Measurements from ENCODE around the gene MEIOB.

Gene MEIOB

DNA sequence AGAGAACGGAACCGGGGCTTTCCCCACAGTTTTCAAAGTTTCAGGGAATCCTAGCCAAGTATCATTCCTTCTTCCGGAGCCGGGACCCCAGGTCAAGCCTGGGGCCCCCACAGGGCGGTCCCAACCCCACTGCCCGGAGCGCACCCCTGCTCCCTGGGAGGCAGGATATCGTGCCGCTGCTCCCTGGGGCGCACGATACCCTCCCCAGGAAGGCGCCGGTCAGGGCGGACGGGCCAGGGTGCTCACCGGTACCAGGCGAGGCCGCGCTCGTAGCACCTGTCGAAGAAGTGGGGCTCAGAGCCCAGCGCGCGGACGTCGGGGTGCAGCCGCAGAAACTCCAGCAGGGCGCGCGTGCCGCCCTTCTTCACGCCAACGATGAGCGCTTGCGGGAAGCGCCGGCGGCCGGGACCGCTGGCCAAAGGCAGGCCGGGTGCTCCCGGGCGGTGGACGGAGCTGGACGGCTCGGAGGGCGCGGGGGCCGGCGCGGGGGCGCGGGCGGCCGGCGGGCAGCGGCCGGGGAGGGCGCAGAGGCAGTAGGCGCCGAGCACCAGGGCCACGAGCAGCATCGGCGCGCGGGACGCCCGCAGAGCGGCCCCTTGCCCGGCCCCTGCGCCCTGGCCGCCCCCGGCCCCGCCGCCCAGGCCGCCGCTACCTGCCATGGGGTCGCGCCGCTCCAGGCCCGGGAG is 45.8 kb upstream of the MEIOB start:
- TF ChIP-seq ZBTB7A (IDR thresholded peaks at IDR 0.05; ENCODE audit: low read depth) (no peak), TAF1 (IDR thresholded peaks at IDR 0.05; ENCODE audit: low read depth) (no peak), FOXM1 (IDR thresholded peaks at IDR 0.05; ENCODE audit: borderline replicate concordance, low read depth) (no peak), TCF12 (IDR thresholded peaks at IDR 0.05; ENCODE audit: low read depth) (no peak), YY1 (IDR thresholded peaks at IDR 0.05; ENCODE audit: low read depth) (no peak), TEAD4 (IDR thresholded peaks at IDR 0.05) (no peak), EGR1 (IDR thresholded peaks at IDR 0.05) (no peak)
- TF ChIP-seq, protein P1, sequence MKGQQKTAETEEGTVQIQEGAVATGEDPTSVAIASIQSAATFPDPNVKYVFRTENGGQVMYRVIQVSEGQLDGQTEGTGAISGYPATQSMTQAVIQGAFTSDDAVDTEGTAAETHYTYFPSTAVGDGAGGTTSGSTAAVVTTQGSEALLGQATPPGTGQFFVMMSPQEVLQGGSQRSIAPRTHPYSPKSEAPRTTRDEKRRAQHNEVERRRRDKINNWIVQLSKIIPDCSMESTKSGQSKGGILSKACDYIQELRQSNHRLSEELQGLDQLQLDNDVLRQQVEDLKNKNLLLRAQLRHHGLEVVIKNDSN (IDR thresholded peaks at IDR 0.05): no peak

DNA sequence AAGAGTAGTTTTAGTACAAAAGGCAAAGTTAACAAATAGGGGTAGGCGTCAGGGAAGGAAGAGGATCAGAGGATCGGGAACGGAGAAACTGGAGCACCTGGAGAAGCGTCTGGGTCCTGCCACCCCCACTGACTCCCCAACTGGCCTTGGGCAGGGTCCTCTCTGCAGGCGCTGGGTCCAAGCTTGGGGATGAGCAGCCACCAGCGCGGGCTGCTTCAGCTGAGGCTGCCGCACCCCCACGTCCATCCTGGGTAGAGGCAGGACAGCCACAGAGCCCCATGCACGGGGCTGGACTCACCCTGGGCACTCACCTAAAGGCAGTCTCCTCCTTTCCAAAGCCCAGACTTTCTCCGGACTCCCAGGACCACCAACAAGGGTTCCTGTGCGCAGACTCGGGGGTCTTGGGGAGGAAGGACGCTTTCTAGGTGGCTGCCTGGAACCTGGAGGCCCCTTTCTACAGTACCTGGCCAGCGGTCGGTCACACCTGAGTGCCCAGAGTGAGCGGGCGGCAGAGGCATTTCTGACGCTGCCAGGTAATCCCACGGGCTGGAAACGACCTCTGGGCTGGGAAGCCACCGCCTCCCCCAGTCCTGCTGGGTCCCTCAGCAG is 45.2 kb upstream of the MEIOB start:
- peak; percentile 64; the same call in 1 of the 2 replicates for TF ChIP-seq ZBTB7A (IDR thresholded peaks at IDR 0.05; ENCODE audit: low read depth)
- TF ChIP-seq, protein P2, sequence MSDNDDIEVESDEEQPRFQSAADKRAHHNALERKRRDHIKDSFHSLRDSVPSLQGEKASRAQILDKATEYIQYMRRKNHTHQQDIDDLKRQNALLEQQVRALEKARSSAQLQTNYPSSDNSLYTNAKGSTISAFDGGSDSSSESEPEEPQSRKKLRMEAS (IDR thresholded peaks at IDR 0.05): no peak

DNA sequence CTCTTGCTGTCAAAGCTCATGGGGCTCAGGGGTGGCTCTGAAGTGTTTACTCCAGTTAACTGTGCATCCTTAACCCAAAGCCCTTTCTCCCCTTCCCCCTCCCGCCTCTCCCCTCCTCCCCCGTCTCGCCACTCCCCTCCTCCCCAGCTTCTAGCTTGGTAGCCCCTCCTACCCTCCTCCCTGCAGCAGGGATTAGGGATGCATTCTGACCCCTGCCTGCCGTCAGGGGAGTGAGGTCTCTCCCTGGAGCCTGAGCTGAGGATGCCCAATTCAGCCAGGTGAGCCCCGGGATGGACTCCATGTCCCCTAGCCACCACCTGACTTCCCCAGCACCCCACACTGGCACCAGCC is 44.7 kb upstream of the MEIOB start:
- TF ChIP-seq, protein P1 (IDR thresholded peaks at IDR 0.05): no peak
- TF ChIP-seq CEBPB (IDR thresholded peaks at IDR 0.05) (no peak), TCF12 (IDR thresholded peaks at IDR 0.05; ENCODE audit: low read depth) (no peak), YY1 (IDR thresholded peaks at IDR 0.05; ENCODE audit: low read depth) (no peak), NFIC (IDR thresholded peaks at IDR 0.05) (no peak), ZBTB7A (IDR thresholded peaks at IDR 0.05; ENCODE audit: low read depth) (no peak), CREB1 (IDR thresholded peaks at IDR 0.05; ENCODE audit: low read depth) (no peak), TEAD4 (IDR thresholded peaks at IDR 0.05) (no peak), EGR1 (IDR thresholded peaks at IDR 0.05) (no peak), EP300 (IDR thresholded peaks at IDR 0.05; ENCODE audit: borderline replicate concordance) (no peak), TAF1 (IDR thresholded peaks at IDR 0.05; ENCODE audit: low read depth) (no peak), FOXM1 (IDR thresholded peaks at IDR 0.05; ENCODE audit: borderline replicate concordance, low read depth) (no peak), RAD21 (IDR thresholded peaks at IDR 0.05; ENCODE audit: low read depth) (no peak)
- TF ChIP-seq, protein P2 (IDR thresholded peaks at IDR 0.05): no peak
- TF ChIP-seq, protein P3, sequence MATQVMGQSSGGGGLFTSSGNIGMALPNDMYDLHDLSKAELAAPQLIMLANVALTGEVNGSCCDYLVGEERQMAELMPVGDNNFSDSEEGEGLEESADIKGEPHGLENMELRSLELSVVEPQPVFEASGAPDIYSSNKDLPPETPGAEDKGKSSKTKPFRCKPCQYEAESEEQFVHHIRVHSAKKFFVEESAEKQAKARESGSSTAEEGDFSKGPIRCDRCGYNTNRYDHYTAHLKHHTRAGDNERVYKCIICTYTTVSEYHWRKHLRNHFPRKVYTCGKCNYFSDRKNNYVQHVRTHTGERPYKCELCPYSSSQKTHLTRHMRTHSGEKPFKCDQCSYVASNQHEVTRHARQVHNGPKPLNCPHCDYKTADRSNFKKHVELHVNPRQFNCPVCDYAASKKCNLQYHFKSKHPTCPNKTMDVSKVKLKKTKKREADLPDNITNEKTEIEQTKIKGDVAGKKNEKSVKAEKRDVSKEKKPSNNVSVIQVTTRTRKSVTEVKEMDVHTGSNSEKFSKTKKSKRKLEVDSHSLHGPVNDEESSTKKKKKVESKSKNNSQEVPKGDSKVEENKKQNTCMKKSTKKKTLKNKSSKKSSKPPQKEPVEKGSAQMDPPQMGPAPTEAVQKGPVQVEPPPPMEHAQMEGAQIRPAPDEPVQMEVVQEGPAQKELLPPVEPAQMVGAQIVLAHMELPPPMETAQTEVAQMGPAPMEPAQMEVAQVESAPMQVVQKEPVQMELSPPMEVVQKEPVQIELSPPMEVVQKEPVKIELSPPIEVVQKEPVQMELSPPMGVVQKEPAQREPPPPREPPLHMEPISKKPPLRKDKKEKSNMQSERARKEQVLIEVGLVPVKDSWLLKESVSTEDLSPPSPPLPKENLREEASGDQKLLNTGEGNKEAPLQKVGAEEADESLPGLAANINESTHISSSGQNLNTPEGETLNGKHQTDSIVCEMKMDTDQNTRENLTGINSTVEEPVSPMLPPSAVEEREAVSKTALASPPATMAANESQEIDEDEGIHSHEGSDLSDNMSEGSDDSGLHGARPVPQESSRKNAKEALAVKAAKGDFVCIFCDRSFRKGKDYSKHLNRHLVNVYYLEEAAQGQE (IDR thresholded peaks at IDR 0.05; ENCODE audit: low read depth): no peak

DNA sequence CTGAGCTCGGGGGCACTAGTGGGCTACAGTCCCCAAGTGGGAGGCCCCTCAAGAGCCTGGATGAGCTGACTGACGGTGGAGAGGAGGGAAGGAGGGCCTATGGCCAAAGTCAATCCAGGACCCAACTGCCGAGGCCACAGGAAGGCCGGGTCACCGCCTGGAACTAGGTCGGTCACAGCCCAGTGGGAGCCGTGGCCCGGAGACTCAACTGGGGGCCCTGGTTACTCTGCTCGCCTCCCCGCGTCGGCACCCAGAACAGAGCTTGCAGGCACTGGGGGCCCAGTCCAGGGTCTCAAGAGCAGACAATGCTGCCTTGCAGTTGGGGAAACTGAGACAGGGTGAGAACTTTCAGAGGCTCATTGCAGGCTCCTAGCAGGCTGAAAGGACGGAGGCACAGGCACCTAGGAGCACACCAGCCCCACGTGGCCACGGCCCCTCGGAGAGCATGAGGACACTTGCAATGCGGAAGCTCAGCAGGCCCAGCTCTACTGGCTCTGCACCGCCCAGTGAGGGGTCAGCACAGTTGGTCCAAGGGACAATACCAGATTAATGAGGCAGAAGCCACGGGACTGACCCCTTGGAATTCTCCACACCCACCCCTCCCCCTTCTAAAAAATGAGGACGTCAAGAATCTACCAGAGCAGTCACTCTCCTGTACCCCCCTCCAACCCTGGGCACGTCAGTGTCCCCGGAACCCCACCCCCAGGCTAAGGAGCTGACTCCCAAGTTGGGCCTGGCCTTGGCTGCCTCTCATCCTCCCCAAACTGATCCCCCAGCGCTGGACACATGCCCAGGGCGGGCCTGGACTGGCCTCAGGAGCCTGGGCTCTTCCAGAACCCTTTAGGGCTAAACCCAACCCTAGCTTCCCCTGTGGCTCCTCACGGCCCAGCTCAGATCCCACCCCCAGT is 44.0 kb upstream of the MEIOB start:
- TF ChIP-seq TCF12 (IDR thresholded peaks at IDR 0.05; ENCODE audit: low read depth) (no peak), FOXM1 (IDR thresholded peaks at IDR 0.05; ENCODE audit: borderline replicate concordance, low read depth) (no peak), EP300 (IDR thresholded peaks at IDR 0.05; ENCODE audit: borderline replicate concordance) (no peak)

DNA sequence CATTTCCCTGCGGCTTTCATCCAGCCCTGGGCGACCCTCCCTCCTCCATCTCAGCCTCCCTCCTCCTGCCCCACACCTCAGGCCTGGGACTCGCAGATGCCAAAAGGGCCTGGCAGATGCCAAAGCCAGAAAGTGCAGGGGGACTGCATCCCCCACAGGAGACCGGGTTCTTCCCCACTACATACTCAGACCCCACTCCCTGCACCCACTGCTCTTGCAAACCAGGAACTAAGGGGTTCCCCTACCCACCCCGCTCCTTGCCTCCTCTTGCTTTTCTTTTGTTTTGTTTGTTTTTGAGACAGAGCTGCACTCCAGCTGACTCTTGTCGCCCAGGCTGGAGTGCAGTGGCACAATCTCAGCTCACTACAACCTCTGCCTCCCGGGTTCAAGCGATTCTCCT is 43.0 kb upstream of the MEIOB start:
- TF ChIP-seq ZBTB7A (IDR thresholded peaks at IDR 0.05; ENCODE audit: low read depth) (no peak), NFIC (IDR thresholded peaks at IDR 0.05) (no peak), YY1 (IDR thresholded peaks at IDR 0.05; ENCODE audit: low read depth) (no peak), RAD21 (IDR thresholded peaks at IDR 0.05; ENCODE audit: low read depth) (no peak), CREB1 (IDR thresholded peaks at IDR 0.05; ENCODE audit: low read depth) (no peak), EGR1 (IDR thresholded peaks at IDR 0.05) (no peak), EP300 (IDR thresholded peaks at IDR 0.05; ENCODE audit: borderline replicate concordance) (no peak), TCF12 (IDR thresholded peaks at IDR 0.05; ENCODE audit: low read depth) (no peak), CEBPB (IDR thresholded peaks at IDR 0.05) (no peak), TAF1 (IDR thresholded peaks at IDR 0.05; ENCODE audit: low read depth) (no peak), FOXM1 (IDR thresholded peaks at IDR 0.05; ENCODE audit: borderline replicate concordance, low read depth) (no peak), TEAD4 (IDR thresholded peaks at IDR 0.05) (no peak)
- TF ChIP-seq, protein P2 (IDR thresholded peaks at IDR 0.05): no peak
- TF ChIP-seq, protein P3 (IDR thresholded peaks at IDR 0.05; ENCODE audit: low read depth): no peak
- TF ChIP-seq, protein P1 (IDR thresholded peaks at IDR 0.05): no peak

All from Ishikawa (cell line).